ENCODE results near the gene SMCR8.

The SMCR8 gene

GRCh38 chr17:18277076-18277475, 38.0 kb upstream of the SMCR8 start:
- Mint-ChIP-seq H3K4me3 (no peak overlapping the region), H3K27ac (no peak overlapping the region), H3K4me1 (no peaks in the 10 kb centered on the region), H3K9me3 (no peaks in the 10 kb centered on the region), H3K27me3 (ENCODE audit: low read depth, poor library complexity) (no peaks in the 10 kb centered on the region), H3K36me3 (ENCODE audit: low read depth) (peaks cover 30% of the 10 kb centered on the region)
- TF ChIP-seq, protein P1, sequence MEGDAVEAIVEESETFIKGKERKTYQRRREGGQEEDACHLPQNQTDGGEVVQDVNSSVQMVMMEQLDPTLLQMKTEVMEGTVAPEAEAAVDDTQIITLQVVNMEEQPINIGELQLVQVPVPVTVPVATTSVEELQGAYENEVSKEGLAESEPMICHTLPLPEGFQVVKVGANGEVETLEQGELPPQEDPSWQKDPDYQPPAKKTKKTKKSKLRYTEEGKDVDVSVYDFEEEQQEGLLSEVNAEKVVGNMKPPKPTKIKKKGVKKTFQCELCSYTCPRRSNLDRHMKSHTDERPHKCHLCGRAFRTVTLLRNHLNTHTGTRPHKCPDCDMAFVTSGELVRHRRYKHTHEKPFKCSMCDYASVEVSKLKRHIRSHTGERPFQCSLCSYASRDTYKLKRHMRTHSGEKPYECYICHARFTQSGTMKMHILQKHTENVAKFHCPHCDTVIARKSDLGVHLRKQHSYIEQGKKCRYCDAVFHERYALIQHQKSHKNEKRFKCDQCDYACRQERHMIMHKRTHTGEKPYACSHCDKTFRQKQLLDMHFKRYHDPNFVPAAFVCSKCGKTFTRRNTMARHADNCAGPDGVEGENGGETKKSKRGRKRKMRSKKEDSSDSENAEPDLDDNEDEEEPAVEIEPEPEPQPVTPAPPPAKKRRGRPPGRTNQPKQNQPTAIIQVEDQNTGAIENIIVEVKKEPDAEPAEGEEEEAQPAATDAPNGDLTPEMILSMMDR (IDR thresholded peaks at IDR 0.05): no peak
- no peak for DNase-seq

DNA sequence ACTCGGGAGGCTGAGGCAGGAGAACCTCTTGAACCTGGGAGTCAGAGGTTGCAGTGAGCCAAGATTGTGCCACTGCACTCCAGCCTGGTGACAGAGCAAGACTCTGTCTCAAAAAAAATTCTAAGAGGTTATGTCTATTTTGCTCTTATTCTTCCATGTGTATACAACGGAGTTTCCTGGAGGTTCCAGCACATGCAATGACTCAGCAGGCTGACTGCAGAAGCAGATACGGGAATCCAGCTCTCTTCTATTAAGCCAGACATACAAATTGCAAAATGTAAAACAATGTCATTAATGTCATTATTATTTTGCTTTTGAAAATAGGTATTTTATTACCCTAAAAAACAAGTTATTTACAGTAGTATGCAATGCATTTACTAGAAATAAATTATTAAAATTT, 36.2 kb upstream of the SMCR8 start:
- TF ChIP-seq, protein P1 (IDR thresholded peaks at IDR 0.05): no peak
- Mint-ChIP-seq H3K27ac (no peak overlapping the region), H3K9me3 (no peaks in the 10 kb centered on the region), H3K4me1 (no peaks in the 10 kb centered on the region), H3K27me3 (ENCODE audit: low read depth, poor library complexity) (no peaks in the 10 kb centered on the region), H3K36me3 (ENCODE audit: low read depth) (peaks cover 39% of the 10 kb centered on the region), H3K4me3 (no peak overlapping the region)
- DNase-seq: no peak

DNA sequence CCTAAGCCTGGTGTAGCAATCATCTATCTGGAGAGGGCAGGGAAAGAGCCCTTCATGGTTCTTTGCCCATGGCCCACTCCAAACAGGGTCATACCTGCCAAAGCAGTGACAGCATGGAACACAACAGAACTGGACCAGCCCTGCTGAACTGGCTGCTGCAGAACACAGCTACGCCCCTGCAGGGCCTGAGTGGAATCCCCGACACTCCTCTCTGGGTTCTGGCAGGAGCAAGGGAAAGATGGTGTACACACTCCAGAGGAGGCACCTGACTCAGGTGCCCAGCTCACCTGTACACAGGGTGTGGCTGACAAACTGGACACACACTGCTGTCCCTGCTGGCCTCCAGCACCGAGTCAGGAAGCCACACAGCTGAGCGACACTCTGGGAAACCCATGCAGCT, 34.8 kb upstream of the SMCR8 start:
- DNase-seq: no peak
- Mint-ChIP-seq H3K27me3 (ENCODE audit: low read depth, poor library complexity) (no peaks in the 10 kb centered on the region), H3K9me3 (no peaks in the 10 kb centered on the region), H3K4me1 (no peaks in the 10 kb centered on the region), H3K27ac (no peak overlapping the region), H3K4me3 (no peak overlapping the region), H3K36me3 (ENCODE audit: low read depth) (peaks cover 50% of the 10 kb centered on the region)
- TF ChIP-seq, protein P1 (IDR thresholded peaks at IDR 0.05): no peak

- H3K4me3 Mint-ChIP-seq: no peak overlapping the region
- H3K4me1 Mint-ChIP-seq: no peaks in the 10 kb centered on the region
- H3K9me3 Mint-ChIP-seq: no peaks in the 10 kb centered on the region
- no peak overlapping the region for H3K27ac Mint-ChIP-seq
- H3K27me3 Mint-ChIP-seq (ENCODE audit: low read depth, poor library complexity): no peaks in the 10 kb centered on the region
- DNase-seq: no peak
- H3K36me3 Mint-ChIP-seq (ENCODE audit: low read depth): peaks cover 55% of the 10 kb centered on the region
- TF ChIP-seq, protein P1 (IDR thresholded peaks at IDR 0.05): no peak
Measured at GRCh38 chr17:18280766-18281371, 34.2 kb upstream of the SMCR8 start.

DNA sequence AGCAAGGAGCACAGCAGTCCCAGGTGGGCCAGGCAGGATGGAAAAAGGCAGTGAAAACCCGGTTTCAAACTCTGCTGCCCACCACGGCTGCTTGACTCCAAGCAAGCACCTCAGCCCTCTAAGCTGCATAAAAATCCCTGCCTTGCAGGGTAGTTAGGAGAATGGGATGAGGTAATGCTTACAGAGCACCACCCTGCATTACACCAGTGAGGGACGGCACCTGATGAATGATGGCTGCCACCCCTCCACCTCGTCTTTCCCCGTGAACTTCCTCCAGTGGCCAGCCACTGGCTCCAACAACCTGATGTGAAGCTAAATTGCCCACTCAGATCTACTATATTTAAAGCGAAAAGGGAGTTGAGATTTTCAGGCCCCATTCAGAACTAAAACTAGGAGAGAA, 33.3 kb upstream of the SMCR8 start:
- TF ChIP-seq, protein P1 (IDR thresholded peaks at IDR 0.05): no peak
- DNase-seq: no peak
- H3K4me1 Mint-ChIP-seq: no peaks in the 10 kb centered on the region
- peaks cover 57% of the 10 kb centered on the region for H3K36me3 Mint-ChIP-seq (ENCODE audit: low read depth)
- H3K27me3 Mint-ChIP-seq (ENCODE audit: low read depth, poor library complexity): no peaks in the 10 kb centered on the region
- no peak overlapping the region for H3K27ac Mint-ChIP-seq
- H3K4me3 Mint-ChIP-seq: no peak overlapping the region
- no peaks in the 10 kb centered on the region for H3K9me3 Mint-ChIP-seq

DNA sequence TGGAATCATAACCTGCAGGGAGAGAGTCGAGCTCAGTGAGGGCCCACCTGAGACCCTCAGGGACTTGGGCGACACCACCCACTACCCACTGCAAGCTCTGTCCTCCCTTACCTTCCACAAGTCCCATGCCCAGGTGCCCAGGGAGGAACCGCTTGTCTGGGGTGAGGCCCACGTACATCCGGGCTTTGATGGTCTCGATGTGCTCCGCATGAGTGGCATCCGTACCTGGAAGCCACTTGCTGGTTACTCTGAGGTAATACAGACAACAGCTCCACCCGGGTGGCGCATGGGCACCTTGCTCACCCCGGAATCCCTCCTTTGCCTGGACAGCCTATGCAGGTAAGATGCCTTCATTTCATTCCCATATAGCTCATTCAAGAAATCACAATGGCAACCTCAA, 29.8 kb upstream of the SMCR8 start:
- H3K9me3 Mint-ChIP-seq: peaks cover 3% of the 10 kb centered on the region
- H3K27me3 Mint-ChIP-seq (ENCODE audit: low read depth, poor library complexity): no peaks in the 10 kb centered on the region
- TF ChIP-seq, protein P1 (IDR thresholded peaks at IDR 0.05): no peak
- H3K4me3 Mint-ChIP-seq: no peak overlapping the region
- no peak overlapping the region for H3K27ac Mint-ChIP-seq
- no peaks in the 10 kb centered on the region for H3K4me1 Mint-ChIP-seq
- DNase-seq: no peak
- H3K36me3 Mint-ChIP-seq (ENCODE audit: low read depth): peaks cover 85% of the 10 kb centered on the region
